Mucosa of descending colon (tissue), 3 donors: ENCODE results near the gene SH3RF3. TPM values are rescaled to one million over a fixed set of nuclear protein-coding genes. Genes with fewer than 3 reads are reported as not detected.

Experiments
- ATAC-seq: fragments of 200-7000 bp; cut with Tn5 transposase; one replicate; pipeline ENCODE4 v1.9.1; 2020; ENCODE audit warnings: mild to moderate bottlenecking, moderate library complexity
- DNase-seq, 3 donors: peaks; one replicate each; pipeline ENCODE4 v3.0.0-alpha.2; 2020
- H3K36me3 ChIP-seq: fragments of 200-600 bp; one replicate; pipeline ENCODE4 v1.8.0; 2021; ENCODE audit warnings: low read depth, mild to moderate bottlenecking
- H3K4me1 ChIP-seq: fragments of 200-600 bp; one replicate; pipeline ENCODE4 v1.8.0; 2021; ENCODE audit warnings: low read depth, mild to moderate bottlenecking
- H3K4me3 ChIP-seq: fragments of 200-600 bp; one replicate; pipeline ENCODE4 v1.8.0; 2021; ENCODE audit warnings: mild to moderate bottlenecking
- H3K9me3 ChIP-seq: fragments of 200-600 bp; one replicate; pipeline ENCODE4 v1.8.0; 2021; ENCODE audit warnings: mild to moderate bottlenecking
- intact Hi-C, 2 donors: fragments of 100-400 bp; cut with DNase I in 1 of 2; cut with micrococcal nuclease in 1 of 2; formaldehyde crosslinking; loops; one replicate each; pipeline versions ENCODE4 v1.11.0 to v1.11.1; 2022; cut with DNase I, micrococcal nuclease
- total RNA-seq, 3 donors: library from RNA; stranded (reverse); fragmentation: NEBNext Ultra II Directional in 2 of 3; extraction: Animal tissue kit (Norgen Biotek cat#: 25700) in 2 of 3; gene quantifications; one replicate each; pipeline versions ENCODE4 v1.2.1 to v1.2.4, GENCODE V29; 2021 to 2023
- TF ChIP-seq, protein P1 (sequence below): fragments of 200-600 bp; IDR thresholded peaks from one replicate; pipeline ENCODE4 v1.8.0; 2022; ENCODE audit warnings: antibody characterized with exemption, mild to moderate bottlenecking
- donor health status: DM: no; HTN: no; CAD: no; lungs with moderate emphysema.
- donor health status: DM: no; HTN: no; CAD: no.
- donor health status: DM: no; HTN: yes; CAD: no.

The SH3RF3 gene
- total RNA-seq, 3 donors from 2014 or later = 1.9 to 3.7 (median 3.0) TPM

DNA sequence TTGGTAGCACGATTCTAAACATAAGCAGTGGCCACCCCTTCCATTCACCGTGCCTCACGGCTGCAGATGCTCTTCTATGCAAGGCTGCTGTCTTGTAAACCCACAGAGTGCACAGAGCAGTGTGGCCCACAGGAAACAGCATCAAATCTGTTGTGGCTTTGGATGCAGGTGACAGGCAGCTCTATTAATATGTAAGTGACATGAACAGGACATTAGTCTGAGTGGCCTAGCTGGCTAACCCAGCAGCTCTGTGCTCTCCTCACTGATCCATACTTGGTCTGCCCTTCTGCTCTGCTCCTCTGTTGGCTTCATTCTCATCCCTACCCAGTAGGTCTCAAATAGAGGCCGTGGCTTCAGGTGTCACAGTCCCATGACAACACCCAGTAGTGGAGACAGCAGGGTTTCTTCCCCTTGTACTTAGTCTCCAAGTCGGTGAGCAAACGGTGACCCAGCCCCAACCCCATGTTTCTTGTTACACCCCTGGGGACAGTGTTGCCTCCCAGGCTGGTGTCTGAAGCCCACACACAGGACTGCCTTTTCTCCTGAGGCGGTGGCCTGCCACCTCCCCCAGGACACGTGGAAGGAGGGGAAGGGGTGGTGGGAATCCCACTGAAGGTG is 5.8 kb downstream of the SH3RF3 start:
- Histone ChIP-seq H3K4me1 (no peaks in the 10 kb centered on the region), H3K9me3 (no peaks in the 10 kb centered on the region), H3K36me3 (no peaks in the 10 kb centered on the region), H3K4me3 (no peak overlapping the region)
- TF ChIP-seq, protein P1, sequence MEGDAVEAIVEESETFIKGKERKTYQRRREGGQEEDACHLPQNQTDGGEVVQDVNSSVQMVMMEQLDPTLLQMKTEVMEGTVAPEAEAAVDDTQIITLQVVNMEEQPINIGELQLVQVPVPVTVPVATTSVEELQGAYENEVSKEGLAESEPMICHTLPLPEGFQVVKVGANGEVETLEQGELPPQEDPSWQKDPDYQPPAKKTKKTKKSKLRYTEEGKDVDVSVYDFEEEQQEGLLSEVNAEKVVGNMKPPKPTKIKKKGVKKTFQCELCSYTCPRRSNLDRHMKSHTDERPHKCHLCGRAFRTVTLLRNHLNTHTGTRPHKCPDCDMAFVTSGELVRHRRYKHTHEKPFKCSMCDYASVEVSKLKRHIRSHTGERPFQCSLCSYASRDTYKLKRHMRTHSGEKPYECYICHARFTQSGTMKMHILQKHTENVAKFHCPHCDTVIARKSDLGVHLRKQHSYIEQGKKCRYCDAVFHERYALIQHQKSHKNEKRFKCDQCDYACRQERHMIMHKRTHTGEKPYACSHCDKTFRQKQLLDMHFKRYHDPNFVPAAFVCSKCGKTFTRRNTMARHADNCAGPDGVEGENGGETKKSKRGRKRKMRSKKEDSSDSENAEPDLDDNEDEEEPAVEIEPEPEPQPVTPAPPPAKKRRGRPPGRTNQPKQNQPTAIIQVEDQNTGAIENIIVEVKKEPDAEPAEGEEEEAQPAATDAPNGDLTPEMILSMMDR = no peak
- DNase-seq = no peak
- intact Hi-C loops = loop anchor here in 1 of 2 donors (10.0 kb wide), 1 partner anchor 190 kb away; no protein-coding TSS in a partner anchor
- ATAC-seq = no peak

DNA sequence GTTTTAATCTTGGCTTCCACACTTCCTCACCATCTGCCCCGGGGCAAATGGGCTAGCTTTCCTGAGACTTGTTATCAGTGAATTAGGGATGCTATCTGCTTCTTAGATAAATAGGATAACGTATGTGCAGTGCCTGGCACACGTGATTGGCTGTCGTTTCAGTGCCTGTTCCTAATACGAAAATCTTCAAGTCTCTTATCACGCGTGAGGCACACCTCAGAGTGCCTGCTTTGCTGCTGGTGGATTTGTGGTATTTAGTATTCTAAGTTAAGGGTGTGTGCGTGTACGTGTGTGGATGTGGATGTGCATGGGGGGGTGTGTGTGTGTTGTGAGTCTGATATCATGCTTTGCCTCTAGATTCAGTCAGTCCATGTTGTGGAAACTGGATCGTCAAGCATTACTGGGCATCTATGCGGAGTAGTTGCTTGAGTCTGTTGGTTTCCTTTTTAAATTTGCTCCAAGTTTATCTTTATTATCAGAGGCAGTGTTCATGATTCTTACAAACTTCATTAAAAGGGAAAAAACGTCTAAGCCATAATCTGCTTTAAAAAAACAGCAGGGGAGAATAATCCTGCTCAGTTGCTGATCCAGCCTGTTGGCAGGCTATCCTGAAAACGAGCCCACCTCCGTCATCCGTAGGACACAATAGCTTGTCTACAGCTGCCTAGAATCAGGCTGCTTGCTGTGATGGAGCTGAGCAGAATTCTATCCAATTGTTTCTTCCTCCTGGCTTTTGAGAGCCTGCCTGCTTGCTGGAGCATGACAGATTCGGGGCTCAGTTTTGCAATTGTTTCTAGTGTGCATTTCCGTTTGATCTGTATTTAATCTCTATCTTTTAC is 6.6 kb downstream of the SH3RF3 start:
- DNase-seq (no peak), ATAC-seq (no peak)
- Histone ChIP-seq H3K4me1 (no peaks in the 10 kb centered on the region), H3K36me3 (no peaks in the 10 kb centered on the region), H3K9me3 (no peaks in the 10 kb centered on the region), H3K4me3 (no peak overlapping the region)
- TF ChIP-seq, protein P1 = no peak
- intact Hi-C loops = loop anchor here in 1 of 2 donors (10.0 kb wide), 1 partner anchor 189 kb away; no protein-coding TSS in a partner anchor

DNA sequence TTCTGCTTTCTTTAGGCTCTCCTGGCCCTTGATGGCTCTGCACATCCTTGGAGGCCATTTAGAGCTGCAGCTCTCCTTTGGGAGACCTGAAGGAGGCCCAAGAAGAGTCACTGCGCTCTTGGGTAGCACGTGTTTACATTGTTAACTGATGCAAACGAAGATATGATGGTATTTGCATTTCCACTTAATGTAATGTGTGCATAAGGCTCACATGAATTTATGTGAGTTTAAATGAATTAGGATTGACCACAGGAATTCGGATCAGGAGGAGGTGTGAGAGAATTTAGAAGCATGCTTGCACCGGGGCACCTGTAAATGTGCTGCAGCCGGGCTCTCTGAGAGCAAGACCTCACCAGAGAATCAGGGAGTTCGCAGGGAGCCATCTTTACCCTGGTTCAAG is 7.5 kb downstream of the SH3RF3 start:
- Histone ChIP-seq H3K36me3 (no peaks in the 10 kb centered on the region), H3K4me3 (no peak overlapping the region), H3K9me3 (no peaks in the 10 kb centered on the region), H3K4me1 (no peaks in the 10 kb centered on the region)
- no peak for DNase-seq
- ATAC-seq = no peak
- intact Hi-C loops = loop anchor here in 1 of 2 donors (10.0 kb wide), 1 partner anchor 188 kb away; no protein-coding TSS in a partner anchor
- TF ChIP-seq, protein P1 = no peak

DNA sequence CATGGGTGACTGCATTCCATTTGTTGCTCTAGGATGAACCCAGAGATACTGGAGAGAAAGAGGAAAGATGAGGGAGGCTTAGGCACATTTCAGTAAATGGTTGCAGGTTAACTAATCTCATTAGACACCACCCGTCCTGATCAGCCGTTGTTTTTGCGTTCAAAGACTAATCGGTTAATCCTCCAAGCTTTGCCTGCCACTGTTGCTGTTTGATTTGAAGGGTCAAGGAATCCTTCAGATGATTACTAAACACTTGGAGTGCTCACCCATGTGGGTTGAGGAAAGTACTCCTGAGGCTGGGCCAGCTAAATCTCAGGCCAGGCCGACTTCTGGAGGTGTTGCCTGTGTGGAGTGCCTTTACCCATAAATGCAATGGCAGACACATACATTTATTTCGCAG is 8.6 kb downstream of the SH3RF3 start:
- TF ChIP-seq, protein P1 = no peak
- DNase-seq (no peak), ATAC-seq (no peak)
- no peaks in the 10 kb centered on the region for H3K4me1 ChIP-seq
- no peak overlapping the region for H3K4me3 ChIP-seq
- intact Hi-C loops = loop anchor here in 1 of 2 donors (10.0 kb wide), 1 partner anchor 187 kb away; no protein-coding TSS in a partner anchor
- H3K36me3 ChIP-seq = no peaks in the 10 kb centered on the region
- no peaks in the 10 kb centered on the region for H3K9me3 ChIP-seq

DNA sequence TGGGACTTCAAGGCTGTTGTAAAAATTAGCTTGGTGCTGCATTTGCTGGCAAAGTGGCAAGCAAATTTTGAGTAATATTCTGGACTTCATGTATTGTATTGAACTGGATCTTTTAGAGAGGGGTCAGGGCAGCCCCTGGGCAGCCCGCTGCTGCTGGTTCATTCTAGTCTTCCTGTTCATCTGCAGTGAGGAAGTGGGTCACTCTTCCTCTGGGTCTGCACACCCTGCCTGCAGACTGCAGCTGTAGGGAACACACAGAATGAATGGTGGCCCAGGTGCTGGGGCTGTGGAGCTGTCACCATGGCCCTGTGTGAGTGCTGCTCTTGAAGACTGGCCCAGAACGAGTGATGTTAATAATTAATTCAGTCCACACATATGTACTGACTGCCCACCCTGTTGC is 9.4 kb downstream of the SH3RF3 start:
- intact Hi-C loops = loop anchor here in 1 of 2 donors (10.0 kb wide), 1 partner anchor 186 kb away; no protein-coding TSS in a partner anchor
- no peak for DNase-seq
- no peaks in the 10 kb centered on the region for H3K36me3 ChIP-seq
- no peaks in the 10 kb centered on the region for H3K4me1 ChIP-seq
- no peak overlapping the region for H3K4me3 ChIP-seq
- ATAC-seq = no peak
- H3K9me3 ChIP-seq = no peaks in the 10 kb centered on the region
- TF ChIP-seq, protein P1 = no peak
